B cell (primary cell): ENCODE results near the gene MAGI2. TPM values are rescaled to one million over a fixed set of nuclear protein-coding genes. Genes with fewer than 3 reads are reported as not detected.

Experiments
- ATAC-seq: fragments of 200-7000 bp; cut with Tn5 transposase; one replicate; pipeline ENCODE4 v1.10.0; 2021; ENCODE audit warnings: low read depth, mild to moderate bottlenecking, moderate number of reproducible peaks, moderate library complexity
- CTCF ChIA-PET: fragments of 350-600 bp; sonication (Branson Sonifier 250); formaldehyde crosslinking; loops from one replicate; lab custom pipeline; 2021; ENCODE audit warnings: antibody characterized with exemption, inconsistent platforms; lab: Charles Lee
- POLR2A ChIA-PET: fragments of 350-600 bp; sonication (Branson Sonifier 250); formaldehyde crosslinking; loops from one replicate; lab custom pipeline; 2021; ENCODE audit warnings: antibody characterized with exemption; lab: Charles Lee
- DNase-seq: peaks from one replicate; pipeline ENCODE4 v3.0.0; 2013
- H2AFZ ChIP-seq: 2 replicates; pipeline ENCODE4 v1.6.1; 2012; ENCODE audit warnings: mild to moderate bottlenecking, low read depth, low read length; ENCODE audit not compliant: insufficient read depth, poor library complexity, severe bottlenecking
- H3K27ac ChIP-seq, 2 donors: 1 replicate in 1 of 2; 2 replicates in 1 of 2; pipeline ENCODE4 v1.5.1; 2012 to 2013; ENCODE audit warnings: low read length in 2 of 2, mild to moderate bottlenecking in 2 of 2, moderate library complexity in 1 of 2
- H3K27me3 ChIP-seq, 4 experiments: fragments of 200-600 bp in 1 of 4; sonication (generic) in 1 of 4; replicated peaks in 1 of 4; 1 replicate in 2 of 4; 2 replicates in 2 of 4; pipeline versions ENCODE4 v1.6.1 to v1.7.0; 2013 to 2016; ENCODE audit warnings: low read length in 3 of 4, mild to moderate bottlenecking in 2 of 4, mixed read lengths in 1 of 4, moderate library complexity in 1 of 4; ENCODE audit not compliant: insufficient read depth in 4 of 4, control insufficient read depth in 3 of 4; ENCODE audit errors: control extremely low read depth in 1 of 4
- H3K36me3 ChIP-seq, 2 experiments: replicated peaks in 1 of 2; 1 replicate in 1 of 2; 2 replicates in 1 of 2; pipeline versions ENCODE4 v1.6.1 to v1.7.1; 2013; ENCODE audit warnings: low read length in 1 of 2; ENCODE audit not compliant: insufficient read depth in 2 of 2, control insufficient read depth in 1 of 2; ENCODE audit errors: control extremely low read depth in 1 of 2, extremely low read depth in 1 of 2
- H3K4me1 ChIP-seq, 2 donors: fragments of 200-600 bp in 1 of 2; sonication (generic) in 1 of 2; 1 replicate in 1 of 2; 2 replicates in 1 of 2; pipeline versions ENCODE4 v1.5.1 to v1.6.1; 2013 to 2017; ENCODE audit warnings: low read length in 2 of 2; ENCODE audit not compliant: control insufficient read depth in 2 of 2, insufficient read depth in 2 of 2
- H3K4me2 ChIP-seq: replicated peaks from 2 replicates; pipeline ENCODE3; 2012; ENCODE audit warnings: mild to moderate bottlenecking, low read depth, low read length; ENCODE audit not compliant: poor library complexity, severe bottlenecking
- H3K4me3 ChIP-seq, 5 experiments: fragments of 200-600 bp in 1 of 5; sonication (generic) in 1 of 5; 1 replicate in 3 of 5; 2 replicates in 2 of 5; pipeline versions ENCODE4 v1.5.1 to v1.7.0; 2011 to 2016; ENCODE audit warnings: low read length in 4 of 5, mild to moderate bottlenecking in 4 of 5, low read depth in 2 of 5, control low read depth in 1 of 5, moderate library complexity in 1 of 5; ENCODE audit not compliant: insufficient read depth in 1 of 5; ENCODE audit errors: control extremely low read depth in 1 of 5, extremely low read depth in 1 of 5
- H3K79me2 ChIP-seq: fragments of 200-600 bp; sonication (generic); one replicate; pipeline ENCODE4 v1.6.0; 2016; ENCODE audit warnings: low read length; ENCODE audit not compliant: control insufficient read depth, insufficient read depth
- H3K9ac ChIP-seq: fragments of 200-600 bp; sonication (generic); 2 replicates; pipeline ENCODE4 v1.6.1; 2017; ENCODE audit warnings: mild to moderate bottlenecking, low read length, moderate library complexity
- H3K9me3 ChIP-seq, 3 donors: one replicate each; pipeline versions ENCODE4 v1.6.1 to v1.7.1; 2013; ENCODE audit warnings: low read length in 2 of 3; ENCODE audit not compliant: control insufficient read depth in 2 of 3, insufficient read depth in 1 of 3; ENCODE audit errors: control extremely low read depth in 1 of 3
- H4K20me1 ChIP-seq: 2 replicates; pipeline ENCODE4 v1.6.0; 2012; ENCODE audit warnings: mild to moderate bottlenecking, low read length; ENCODE audit not compliant: insufficient read depth, control insufficient read depth, poor library complexity, severe bottlenecking
- H3K27ac Mint-ChIP-seq: one replicate; pipeline ENCODE4 v1.8.0; 2021; ENCODE audit warnings: mixed read lengths
- H3K27me3 Mint-ChIP-seq: one replicate; pipeline ENCODE4 v1.8.0; 2021; ENCODE audit warnings: mixed read lengths
- H3K4me1 Mint-ChIP-seq: one replicate; pipeline ENCODE4 v1.8.0; 2021; ENCODE audit warnings: mixed read lengths
- H3K4me3 Mint-ChIP-seq: one replicate; pipeline ENCODE4 v1.8.0; 2021; ENCODE audit warnings: mixed read lengths
- H3K9me3 Mint-ChIP-seq: one replicate; pipeline ENCODE4 v1.8.0; 2022; ENCODE audit warnings: mixed read lengths; ENCODE audit not compliant: insufficient read depth
- EZH2 ChIP-seq: IDR thresholded peaks from 2 replicates; pipeline ENCODE4 v1.6.1; 2012; ENCODE audit warnings: borderline replicate concordance, low read depth, mild to moderate bottlenecking, moderate library complexity, low read length; ENCODE audit not compliant: insufficient read depth, poor library complexity, severe bottlenecking
- WGBS: methylation state at CpG from one replicate; pipeline ENCODE4 v1.1.5; 2013; ENCODE audit warnings: missing lambda C conversion rate; ENCODE audit not compliant: insufficient coverage; 5-methylcytosine and 5-hydroxymethylcytosine counted together
- intact Hi-C: fragments of 100-400 bp; cut with micrococcal nuclease; formaldehyde crosslinking; loops from one replicate; pipeline ENCODE4 v1.10.0; 2022
- polyA plus RNA-seq: library from polyadenylated mRNA; depleted of rRNA; stranded (reverse); fragments of >200 nt; gene quantifications from 2 replicates; pipeline ENCODE4 v1.2.3, GENCODE V29; 2012
- total RNA-seq, 2 donors: library from RNA; stranded (reverse); fragments of 120-200 nt in 1 of 2; gene quantifications; 1 replicate in 1 of 2; 2 replicates in 1 of 2; pipeline versions ENCODE4 v1.2.3 to v1.2.4, GENCODE V29; 2013 to 2022
- TF ChIP-seq, protein P1 (sequence below): fragments of 200-600 bp; IDR thresholded peaks from one replicate; pipeline ENCODE4 v1.8.0; 2022; ENCODE audit warnings: antibody characterized with exemption, mild to moderate bottlenecking

The MAGI2 gene
- total and polyA plus RNA-seq, 2 donors (not counting 1 experiment from before 2014, with no cell fraction given) = 0.16 to 0.64 TPM

DNA sequence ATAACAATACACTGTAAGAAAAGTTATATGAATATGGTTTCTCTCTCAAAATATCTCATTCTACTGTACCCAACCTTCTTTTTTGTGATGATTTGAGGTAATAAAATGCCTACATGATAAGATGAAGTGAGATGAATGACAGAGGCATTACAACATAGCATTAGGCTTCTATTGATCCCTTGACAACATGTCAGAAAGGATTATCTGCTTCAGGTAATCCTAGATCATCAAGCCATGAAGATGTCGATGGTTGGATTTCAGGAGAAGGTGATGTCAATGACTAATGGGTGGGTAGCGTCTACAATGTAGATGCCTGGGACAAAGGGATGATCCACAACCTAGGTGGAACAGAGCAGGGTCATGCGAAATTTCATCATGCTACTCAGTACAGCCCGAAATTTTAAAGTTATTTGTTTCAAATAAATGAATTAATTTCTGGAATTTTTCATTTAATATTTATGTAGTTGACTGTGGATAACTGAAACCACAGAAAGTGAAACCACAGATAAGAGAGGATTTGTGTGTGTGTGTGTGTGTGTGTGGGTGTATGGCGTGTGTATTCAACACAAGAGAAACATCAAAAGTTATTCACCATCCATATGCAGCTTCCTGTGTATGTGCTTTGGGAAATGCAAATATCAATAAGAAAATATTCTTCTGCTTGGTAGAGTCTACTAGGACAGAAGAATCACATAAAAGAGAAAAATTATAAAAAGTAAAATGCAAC, 77.0 kb downstream of the MAGI2 start:
- Histone ChIP-seq H3K79me2 (no peaks in the 10 kb centered on the region), H2AFZ (no peak overlapping the region), H3K4me1 (no peaks in the 10 kb centered on the region), H3K27me3 (no peaks in the 10 kb centered on the region), H3K27ac (no peak overlapping the region), H3K4me3 (no peak overlapping the region), H3K36me3 (no peaks in the 10 kb centered on the region), H3K9ac (no peak overlapping the region), H3K9me3 (no peaks in the 10 kb centered on the region), H3K4me2 (no peak overlapping the region), H4K20me1 (no peaks in the 10 kb centered on the region)
- Mint-ChIP-seq H3K9me3 (no peaks in the 10 kb centered on the region), H3K4me1 (no peaks in the 10 kb centered on the region), H3K27ac (no peak overlapping the region), H3K4me3 (no peak overlapping the region), H3K27me3 (no peaks in the 10 kb centered on the region)
- DNase-seq (no peak), ATAC-seq (no peak)
- TF ChIP-seq, protein P1, sequence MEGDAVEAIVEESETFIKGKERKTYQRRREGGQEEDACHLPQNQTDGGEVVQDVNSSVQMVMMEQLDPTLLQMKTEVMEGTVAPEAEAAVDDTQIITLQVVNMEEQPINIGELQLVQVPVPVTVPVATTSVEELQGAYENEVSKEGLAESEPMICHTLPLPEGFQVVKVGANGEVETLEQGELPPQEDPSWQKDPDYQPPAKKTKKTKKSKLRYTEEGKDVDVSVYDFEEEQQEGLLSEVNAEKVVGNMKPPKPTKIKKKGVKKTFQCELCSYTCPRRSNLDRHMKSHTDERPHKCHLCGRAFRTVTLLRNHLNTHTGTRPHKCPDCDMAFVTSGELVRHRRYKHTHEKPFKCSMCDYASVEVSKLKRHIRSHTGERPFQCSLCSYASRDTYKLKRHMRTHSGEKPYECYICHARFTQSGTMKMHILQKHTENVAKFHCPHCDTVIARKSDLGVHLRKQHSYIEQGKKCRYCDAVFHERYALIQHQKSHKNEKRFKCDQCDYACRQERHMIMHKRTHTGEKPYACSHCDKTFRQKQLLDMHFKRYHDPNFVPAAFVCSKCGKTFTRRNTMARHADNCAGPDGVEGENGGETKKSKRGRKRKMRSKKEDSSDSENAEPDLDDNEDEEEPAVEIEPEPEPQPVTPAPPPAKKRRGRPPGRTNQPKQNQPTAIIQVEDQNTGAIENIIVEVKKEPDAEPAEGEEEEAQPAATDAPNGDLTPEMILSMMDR = no peak
- TF ChIP-seq EZH2 = no peak
- CTCF ChIA-PET = no interaction called here
- 100% methylated on average over 2 of the region's 5 CpGs for WGBS
- POLR2A ChIA-PET = no interaction called here
- intact Hi-C loops = no loop called here

DNA sequence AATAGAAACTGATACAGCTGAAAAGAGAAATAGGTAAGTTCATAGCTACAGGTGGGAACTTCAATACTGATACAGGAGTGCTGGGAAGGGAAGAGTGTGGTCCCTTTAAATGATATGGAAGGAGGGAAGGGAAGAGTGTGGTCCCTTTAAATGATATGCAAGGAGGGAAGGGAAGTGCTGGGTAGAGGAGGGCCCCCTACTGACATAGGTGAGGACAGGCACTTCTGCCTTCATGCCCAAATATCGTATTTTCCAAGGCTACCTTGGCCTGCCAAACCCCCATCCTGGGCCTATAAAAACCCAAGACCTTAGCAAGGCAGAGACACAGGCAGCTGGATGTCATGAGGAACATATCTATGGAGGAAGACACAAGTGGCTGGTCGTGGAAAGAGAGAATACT, 92.3 kb downstream of the MAGI2 start:
- H3K36me3 ChIP-seq = no peaks in the 10 kb centered on the region
- H3K4me3 ChIP-seq = no peak overlapping the region
- intact Hi-C loops = no loop called here
- POLR2A ChIA-PET = no interaction called here
- H3K4me2 ChIP-seq = no peak overlapping the region
- no peak overlapping the region for H2AFZ ChIP-seq
- CTCF ChIA-PET = no interaction called here
- H3K4me1 ChIP-seq = no peaks in the 10 kb centered on the region
- peaks cover 1% of the 10 kb centered on the region for H3K9me3 Mint-ChIP-seq
- ATAC-seq (no peak), DNase-seq (no peak)
- H3K27me3 Mint-ChIP-seq = no peaks in the 10 kb centered on the region
- H3K4me1 Mint-ChIP-seq = no peaks in the 10 kb centered on the region
- no peak for TF ChIP-seq EZH2
- TF ChIP-seq, protein P1 = no peak
- no peak overlapping the region for H3K27ac Mint-ChIP-seq
- peaks cover 0 to 4% (median 0%) of the 10 kb centered on the region in 3 donors for H3K9me3 ChIP-seq
- H3K9ac ChIP-seq = no peak overlapping the region
- H4K20me1 ChIP-seq = no peaks in the 10 kb centered on the region
- H3K79me2 ChIP-seq = no peaks in the 10 kb centered on the region
- H3K27ac ChIP-seq = no peak overlapping the region
- H3K27me3 ChIP-seq = no peaks in the 10 kb centered on the region
- no peak overlapping the region for H3K4me3 Mint-ChIP-seq
- no CpG with 5 or more reads among the region's 2 CpGs for WGBS
